Measurements from ENCODE around the gene TBX20. TPM values are rescaled to one million over a fixed set of nuclear protein-coding genes. Genes with fewer than 3 reads are reported as not detected.

Gene TBX20
- total and polyA plus RNA-seq, 5 donors = 14.8 to 254 (median 226) TPM

GRCh38 chr7:35255443-35256255 is 1.7 kb upstream of the TBX20 start:
- Histone ChIP-seq H3K4me3 (ENCODE audit: low read length) (peak overlapping the region; percentile 89), H3K9me3 (ENCODE audit: control insufficient read depth, low read length) (no peaks in the 10 kb centered on the region), H3K27me3 (ENCODE audit: control insufficient read depth, insufficient read depth) (no peaks in the 10 kb centered on the region), H3K4me1 (ENCODE audit: control insufficient read depth, insufficient read depth, low read length) (no peaks in the 10 kb centered on the region), H3K27ac (ENCODE audit: low read length) (peak overlapping the region; percentile 74)
- no peak for ATAC-seq
- 34% methylated on average over 19 of the region's 19 CpGs for WGBS
- intact Hi-C loops (cut with DNase I) = loop anchor here in 2 of 4 donors (10.0 kb wide), 2 partner anchors 129 to 169 kb away; no protein-coding TSS in a partner anchor
- DNase-seq = peak; percentile 13 to 70 (median 62)

GRCh38 chr7:35254496-35255442 is 869 bp upstream of the TBX20 start:
- ATAC-seq = peak; percentile 32 to 45
- peak overlapping the region; percentile 89 for H3K4me3 ChIP-seq (ENCODE audit: low read length)
- peak; percentile 73 to 87 (median 80) for DNase-seq
- WGBS = 23% methylated on average over 45 of the region's 45 CpGs
- intact Hi-C loops (cut with DNase I) = loop anchor here in 2 of 4 donors (10.0 kb wide), 2 partner anchors 130 to 170 kb away; no protein-coding TSS in a partner anchor
- no peaks in the 10 kb centered on the region for H3K4me1 ChIP-seq (ENCODE audit: control insufficient read depth, insufficient read depth, low read length)
- no peaks in the 10 kb centered on the region for H3K27me3 ChIP-seq (ENCODE audit: control insufficient read depth, insufficient read depth)
- H3K27ac ChIP-seq (ENCODE audit: low read length) = peak overlapping the region; percentile 77
- H3K9me3 ChIP-seq (ENCODE audit: control insufficient read depth, low read length) = no peaks in the 10 kb centered on the region

- H3K4me3 ChIP-seq (ENCODE audit: low read length) = peak overlapping the region; percentile 89
- 1% methylated on average over 21 of the region's 21 CpGs for WGBS
- intact Hi-C loops (cut with DNase I) = loop anchor here in 2 of 4 donors (10.0 kb wide), 2 partner anchors 131 to 171 kb away; no protein-coding TSS in a partner anchor
- ATAC-seq = peak; percentile 0
- peak in 1 of 3 donors; percentile 29 for DNase-seq
- H3K27ac ChIP-seq (ENCODE audit: low read length) = peak overlapping the region; percentile 82
- H3K27me3 ChIP-seq (ENCODE audit: control insufficient read depth, insufficient read depth) = no peaks in the 10 kb centered on the region
- H3K4me1 ChIP-seq (ENCODE audit: control insufficient read depth, insufficient read depth, low read length) = no peaks in the 10 kb centered on the region
- H3K9me3 ChIP-seq (ENCODE audit: control insufficient read depth, low read length) = no peaks in the 10 kb centered on the region
Measured at GRCh38 chr7:35253460-35253709, 515 bp downstream of the TBX20 start.

- ATAC-seq = no peak
- H3K27ac ChIP-seq (ENCODE audit: low read length) = peak overlapping the region; percentile 82
Measured at GRCh38 chr7:35252612-35253459, 1.1 kb downstream of the TBX20 start.

GRCh38 chr7:35251606-35252310 is 2.1 kb downstream of the TBX20 start:
- WGBS = 17% methylated on average over 5 of the region's 5 CpGs
- Histone ChIP-seq H3K9me3 (ENCODE audit: control insufficient read depth, low read length) (no peaks in the 10 kb centered on the region), H3K27me3 (ENCODE audit: control insufficient read depth, insufficient read depth) (no peaks in the 10 kb centered on the region), H3K4me3 (ENCODE audit: low read length) (peak overlapping the region; percentile 89), H3K4me1 (ENCODE audit: control insufficient read depth, insufficient read depth, low read length) (no peaks in the 10 kb centered on the region), H3K27ac (ENCODE audit: low read length) (peak overlapping the region; percentile 85)
- intact Hi-C loops (cut with DNase I) = loop anchor here in 2 of 4 donors (10.0 kb wide), 2 partner anchors 133 to 173 kb away; no protein-coding TSS in a partner anchor
- ATAC-seq (no peak), DNase-seq (peak in 2 of 3 donors; percentile 24 to 47)

More at GRCh38 chr7:35252612-35253459, 1.1 kb downstream of the TBX20 start:
- Histone ChIP-seq H3K27me3 (ENCODE audit: control insufficient read depth, insufficient read depth) (no peaks in the 10 kb centered on the region), H3K9me3 (ENCODE audit: control insufficient read depth, low read length) (no peaks in the 10 kb centered on the region), H3K4me3 (ENCODE audit: low read length) (peak overlapping the region; percentile 89), H3K4me1 (ENCODE audit: control insufficient read depth, insufficient read depth, low read length) (no peaks in the 10 kb centered on the region)
- WGBS = 5% methylated on average over 16 of the region's 16 CpGs
- no peak for DNase-seq
- intact Hi-C loops (cut with DNase I) = loop anchor here in 2 of 4 donors (10.0 kb wide), 2 partner anchors 132 to 172 kb away; no protein-coding TSS in a partner anchor

- Histone ChIP-seq H3K27me3 (ENCODE audit: control insufficient read depth, insufficient read depth) (no peaks in the 10 kb centered on the region), H3K4me3 (ENCODE audit: low read length) (peak overlapping the region; percentile 89), H3K27ac (ENCODE audit: low read length) (peak overlapping the region; percentile 56), H3K9me3 (ENCODE audit: control insufficient read depth, low read length) (no peaks in the 10 kb centered on the region), H3K4me1 (ENCODE audit: control insufficient read depth, insufficient read depth, low read length) (no peaks in the 10 kb centered on the region)
- 27% methylated on average over 1 of the region's 1 CpG for WGBS
- ATAC-seq = no peak
- DNase-seq = no peak
- intact Hi-C loops (cut with DNase I) = loop anchor here in 2 of 4 donors (10.0 kb wide), 2 partner anchors 134 to 174 kb away; no protein-coding TSS in a partner anchor
Measured at GRCh38 chr7:35250941-35251340, 3.0 kb downstream of the TBX20 start.

GRCh38 chr7:35250452-35250851 is 3.4 kb downstream of the TBX20 start:
- H3K27ac ChIP-seq (ENCODE audit: low read length) = peak overlapping the region; percentile 26
- DNase-seq = no peak
- peak overlapping the region; percentile 89 for H3K4me3 ChIP-seq (ENCODE audit: low read length)

GRCh38 chr7:35249537-35249907 is 4.4 kb downstream of the TBX20 start:
- Histone ChIP-seq H3K27me3 (ENCODE audit: control insufficient read depth, insufficient read depth) (no peaks in the 10 kb centered on the region), H3K9me3 (ENCODE audit: control insufficient read depth, low read length) (no peaks in the 10 kb centered on the region), H3K4me3 (ENCODE audit: low read length) (peak overlapping the region; percentile 89), H3K27ac (ENCODE audit: low read length) (peak overlapping the region; percentile 57), H3K4me1 (ENCODE audit: control insufficient read depth, insufficient read depth, low read length) (peaks cover 2% of the 10 kb centered on the region)
- 10% methylated on average over 5 of the region's 5 CpGs for WGBS
- DNase-seq = peak; percentile 22 to 58 (median 54)
- intact Hi-C loops (cut with DNase I) = no loop called here
- ATAC-seq = peak; percentile 6 to 34

More at GRCh38 chr7:35250452-35250851, 3.4 kb downstream of the TBX20 start:
- H3K9me3 ChIP-seq (ENCODE audit: control insufficient read depth, low read length) = no peaks in the 10 kb centered on the region
- no peaks in the 10 kb centered on the region for H3K4me1 ChIP-seq (ENCODE audit: control insufficient read depth, insufficient read depth, low read length)
- intact Hi-C loops (cut with DNase I) = loop anchor here in 2 of 4 donors (10.0 kb wide), 2 partner anchors 134 to 174 kb away; no protein-coding TSS in a partner anchor
- H3K27me3 ChIP-seq (ENCODE audit: control insufficient read depth, insufficient read depth) = no peaks in the 10 kb centered on the region
- no peak for ATAC-seq
- 24% methylated on average over 2 of the region's 2 CpGs for WGBS

GRCh38 chr7:35248576-35249536 is 5.0 kb downstream of the TBX20 start:
- Histone ChIP-seq H3K4me1 (ENCODE audit: control insufficient read depth, insufficient read depth, low read length) (peaks cover 2% of the 10 kb centered on the region), H3K9me3 (ENCODE audit: control insufficient read depth, low read length) (no peaks in the 10 kb centered on the region), H3K4me3 (ENCODE audit: low read length) (peak overlapping the region; percentile 89), H3K27me3 (ENCODE audit: control insufficient read depth, insufficient read depth) (no peaks in the 10 kb centered on the region), H3K27ac (ENCODE audit: low read length) (peak overlapping the region; percentile 80)
- DNase-seq (peak; percentile 17 to 66 (median 63)), ATAC-seq (peak; percentile 25 to 36)
- 12% methylated on average over 21 of the region's 21 CpGs for WGBS
- intact Hi-C loops (cut with DNase I) = no loop called here

Measured in right cardiac atrium (tissue), 5 donors.